Neural progenitor cell (in vitro differentiated cells): ENCODE data around the gene DTWD1. TPM values are rescaled to one million over a fixed set of nuclear protein-coding genes. Genes with fewer than 3 reads are reported as not detected.

Experiments
- DNase-seq: peaks from one replicate; pipeline ENCODE4 v3.0.0-alpha.2; 2016; ENCODE audit warnings: low spot score
- H2AFZ ChIP-seq: fragments of 200-600 bp; sonication (generic); replicated peaks from 2 replicates; pipeline ENCODE4 v1.6.1; 2016; ENCODE audit warnings: antibody characterized with exemption
- H3F3A ChIP-seq: fragments of 200-600 bp; sonication (generic); 2 replicates; pipeline ENCODE4 v1.6.1; 2016; ENCODE audit warnings: antibody characterized with exemption, low read depth
- H3K27ac ChIP-seq: fragments of 200-600 bp; sonication (generic); 2 replicates; pipeline ENCODE4 v1.5.1; 2016; ENCODE audit warnings: mild to moderate bottlenecking
- H3K27me3 ChIP-seq: fragments of 200-600 bp; sonication (generic); 2 replicates; pipeline ENCODE4 v1.6.1; 2016; ENCODE audit warnings: mild to moderate bottlenecking, moderate library complexity
- H3K36me3 ChIP-seq: fragments of 200-600 bp; sonication (generic); 2 replicates; pipeline ENCODE4 v1.5.1; 2016
- H3K4me1 ChIP-seq: fragments of 200-600 bp; sonication (generic); 2 replicates; pipeline ENCODE4 v1.6.1; 2016; ENCODE audit warnings: mixed run types
- H3K4me2 ChIP-seq: fragments of 200-600 bp; sonication (generic); 2 replicates; pipeline ENCODE4 v1.6.1; 2016
- H3K4me3 ChIP-seq: fragments of 200-600 bp; sonication (generic); 2 replicates; pipeline ENCODE4 v1.5.1; 2016
- H3K79me2 ChIP-seq: fragments of 200-600 bp; sonication (generic); 2 replicates; pipeline ENCODE4 v1.6.1; 2016; ENCODE audit warnings: low read depth
- H3K9ac ChIP-seq: fragments of 200-600 bp; sonication (generic); 2 replicates; pipeline ENCODE4 v1.6.1; 2016
- H3K9me3 ChIP-seq: fragments of 200-600 bp; sonication (generic); 2 replicates; pipeline ENCODE4 v1.5.1; 2016; ENCODE audit warnings: low read depth
- H4K20me1 ChIP-seq: fragments of 200-600 bp; sonication (generic); 2 replicates; pipeline ENCODE4 v1.6.1; 2016; ENCODE audit warnings: low read depth
- H3K27ac Mint-ChIP-seq: 3 replicates; pipeline ENCODE4 v1.8.0; 2021; ENCODE audit warnings: mixed read lengths
- H3K27me3 Mint-ChIP-seq: 2 replicates; pipeline ENCODE4 v1.8.0; 2022; ENCODE audit warnings: low read depth, mild to moderate bottlenecking, inconsistent platforms, moderate library complexity, mixed read lengths; ENCODE audit not compliant: insufficient read depth
- H3K36me3 Mint-ChIP-seq: 3 replicates; pipeline ENCODE4 v1.8.0; 2021; ENCODE audit warnings: mixed read lengths
- H3K4me1 Mint-ChIP-seq: 3 replicates; pipeline ENCODE4 v1.8.0; 2021; ENCODE audit warnings: mixed read lengths
- H3K4me3 Mint-ChIP-seq: 3 replicates; pipeline ENCODE4 v1.8.0; 2021; ENCODE audit warnings: mild to moderate bottlenecking, moderate library complexity, mixed read lengths
- H3K9me3 Mint-ChIP-seq: 3 replicates; pipeline ENCODE4 v1.8.0; 2020; ENCODE audit warnings: mixed read lengths
- CTCF ChIP-seq: fragments of 200-600 bp; sonication (generic); IDR thresholded peaks from 2 replicates; pipeline ENCODE4 v1.5.1; 2017; ENCODE audit warnings: antibody characterized with exemption, mild to moderate bottlenecking
- EZH2 ChIP-seq: fragments of 200-600 bp; sonication (generic); IDR thresholded peaks from 2 replicates; pipeline ENCODE4 v1.6.1; 2017; ENCODE audit warnings: antibody characterized with exemption, mild to moderate bottlenecking, moderate library complexity
- EZH2phosphoT487 ChIP-seq: fragments of 200-600 bp; sonication (generic); IDR thresholded peaks from 2 replicates; pipeline ENCODE4 v1.6.1; 2017; ENCODE audit warnings: antibody characterized with exemption
- total RNA-seq: library from RNA; depleted of rRNA; stranded (reverse); fragments of >200 nt; gene quantifications from 2 replicates; pipeline ENCODE4 v1.2.3, GENCODE V29; 2015; ENCODE audit warnings: low replicate concordance

Gene DTWD1
- total RNA-seq, 1 donor from 2014 or later, result 66.0 TPM

GRCh38 chr15:49674370-49674769 is 53.5 kb downstream of the DTWD1 start:
- Mint-ChIP-seq H3K4me3 (no peak overlapping the region), H3K27ac (no peak overlapping the region), H3K27me3 (no peaks in the 10 kb centered on the region), H3K9me3 (no peaks in the 10 kb centered on the region), H3K4me1 (peaks cover 5% of the 10 kb centered on the region), H3K36me3 (no peaks in the 10 kb centered on the region)
- Histone ChIP-seq H3K36me3 (no peaks in the 10 kb centered on the region), H2AFZ (no peak overlapping the region), H3K4me1 (peaks cover 11% of the 10 kb centered on the region), H3K27me3 (no peaks in the 10 kb centered on the region), H3K4me3 (no peak overlapping the region), H3K9me3 (no peaks in the 10 kb centered on the region), H3F3A (no peaks in the 10 kb centered on the region), H3K79me2 (no peaks in the 10 kb centered on the region), H3K4me2 (no peak overlapping the region), H4K20me1 (no peaks in the 10 kb centered on the region), H3K27ac (no peak overlapping the region), H3K9ac (no peak overlapping the region)
- TF ChIP-seq EZH2, result no peak
- TF ChIP-seq EZH2phosphoT487, result no peak
- no peak for TF ChIP-seq CTCF
- no peak for DNase-seq

GRCh38 chr15:49675041-49675440 is 54.2 kb downstream of the DTWD1 start:
- H3K27ac Mint-ChIP-seq, result no peak overlapping the region
- H3K27ac ChIP-seq, result no peak overlapping the region
- no peak overlapping the region for H3K4me3 ChIP-seq
- no peaks in the 10 kb centered on the region for H3K9me3 Mint-ChIP-seq
- H3K36me3 ChIP-seq, result no peaks in the 10 kb centered on the region
- H3K4me1 ChIP-seq, result peaks cover 4% of the 10 kb centered on the region
- H2AFZ ChIP-seq, result no peak overlapping the region
- no peaks in the 10 kb centered on the region for H3K27me3 Mint-ChIP-seq
- DNase-seq, result no peak
- no peaks in the 10 kb centered on the region for H3F3A ChIP-seq
- peaks cover 4% of the 10 kb centered on the region for H3K4me1 Mint-ChIP-seq
- TF ChIP-seq CTCF, result no peak
- TF ChIP-seq EZH2phosphoT487, result no peak
- H3K9me3 ChIP-seq, result no peaks in the 10 kb centered on the region
- no peak overlapping the region for H3K4me3 Mint-ChIP-seq
- H3K9ac ChIP-seq, result no peak overlapping the region
- no peaks in the 10 kb centered on the region for H3K27me3 ChIP-seq
- H3K4me2 ChIP-seq, result no peak overlapping the region
- H4K20me1 ChIP-seq, result no peaks in the 10 kb centered on the region
- no peaks in the 10 kb centered on the region for H3K79me2 ChIP-seq
- no peaks in the 10 kb centered on the region for H3K36me3 Mint-ChIP-seq

- H3K27ac ChIP-seq, result no peak overlapping the region
- H3K4me1 ChIP-seq, result no peaks in the 10 kb centered on the region
- DNase-seq, result no peak
- H3K36me3 ChIP-seq, result no peaks in the 10 kb centered on the region
- Mint-ChIP-seq H3K36me3 (no peaks in the 10 kb centered on the region), H3K9me3 (no peaks in the 10 kb centered on the region), H3K4me3 (no peak overlapping the region), H3K27me3 (peaks cover 3% of the 10 kb centered on the region), H3K4me1 (peaks cover 4% of the 10 kb centered on the region), H3K27ac (no peak overlapping the region)
- TF ChIP-seq EZH2phosphoT487, result no peak
- no peak for TF ChIP-seq EZH2
- no peak overlapping the region for H3K4me2 ChIP-seq
- no peaks in the 10 kb centered on the region for H4K20me1 ChIP-seq
- H3K27me3 ChIP-seq, result no peaks in the 10 kb centered on the region
- no peaks in the 10 kb centered on the region for H3K9me3 ChIP-seq
- no peak overlapping the region for H2AFZ ChIP-seq
- H3F3A ChIP-seq, result no peaks in the 10 kb centered on the region
- no peak overlapping the region for H3K9ac ChIP-seq
- H3K79me2 ChIP-seq, result no peaks in the 10 kb centered on the region
- H3K4me3 ChIP-seq, result no peak overlapping the region
Observed at GRCh38 chr15:49678655-49679054, 57.8 kb downstream of the DTWD1 start.

GRCh38 chr15:49686599-49686998 is 65.8 kb downstream of the DTWD1 start:
- H3K27ac Mint-ChIP-seq, result no peak overlapping the region
- Histone ChIP-seq H3K79me2 (no peaks in the 10 kb centered on the region), H3K4me2 (no peak overlapping the region), H3K36me3 (no peaks in the 10 kb centered on the region), H3K9me3 (no peaks in the 10 kb centered on the region), H3K4me1 (no peaks in the 10 kb centered on the region), H3K27ac (no peak overlapping the region), H2AFZ (no peak overlapping the region), H3K27me3 (no peaks in the 10 kb centered on the region), H3F3A (no peaks in the 10 kb centered on the region), H3K4me3 (no peak overlapping the region), H3K9ac (no peak overlapping the region), H4K20me1 (no peaks in the 10 kb centered on the region)
- H3K27me3 Mint-ChIP-seq, result peaks cover 3% of the 10 kb centered on the region
- H3K9me3 Mint-ChIP-seq, result no peaks in the 10 kb centered on the region
- H3K4me1 Mint-ChIP-seq, result no peaks in the 10 kb centered on the region
- TF ChIP-seq EZH2phosphoT487 (no peak), CTCF (no peak), EZH2 (no peak)
- no peak for DNase-seq
- no peaks in the 10 kb centered on the region for H3K36me3 Mint-ChIP-seq
- H3K4me3 Mint-ChIP-seq, result no peak overlapping the region
